MM.1S (cell line): Measurements from ENCODE around the gene KCNG4.

Experiments used
- DNase-seq: peaks from one replicate; pipeline ENCODE4 v3.0.0-alpha.2; 2015
- H2AFZ ChIP-seq: fragments of 300-600 bp; sonication (generic); 2 replicates; pipeline ENCODE4 v1.6.0; 2016; ENCODE audit warnings: antibody characterized with exemption, low read length
- H3F3A ChIP-seq: fragments of 300-600 bp; sonication (generic); 2 replicates; pipeline ENCODE4 v1.6.1; 2016; ENCODE audit warnings: mild to moderate bottlenecking, antibody characterized with exemption, low read length, moderate library complexity, mixed read lengths; ENCODE audit not compliant: insufficient read depth
- H3K27ac ChIP-seq: fragments of 300-600 bp; sonication (generic); 2 replicates; pipeline ENCODE4 v1.5.1; 2016; ENCODE audit warnings: mild to moderate bottlenecking, low read length
- H3K27me3 ChIP-seq: fragments of 300-600 bp; sonication (generic); replicated peaks from 2 replicates; pipeline ENCODE4 v1.6.0; 2016; ENCODE audit warnings: low read length; ENCODE audit not compliant: insufficient read depth
- H3K36me3 ChIP-seq: fragments of 300-600 bp; sonication (generic); replicated peaks from 2 replicates; pipeline ENCODE4 v1.6.1; 2016; ENCODE audit warnings: mild to moderate bottlenecking, low read length, mixed read lengths; ENCODE audit not compliant: insufficient read depth
- H3K4me1 ChIP-seq: fragments of 300-600 bp; sonication (generic); 2 replicates; pipeline ENCODE4 v1.6.1; 2016; ENCODE audit warnings: low read length, mixed read lengths
- H3K4me2 ChIP-seq: fragments of 300-600 bp; sonication (generic); 2 replicates; pipeline ENCODE4 v1.6.0; 2016; ENCODE audit warnings: low read depth, low read length
- H3K4me3 ChIP-seq: fragments of 300-600 bp; sonication (generic); 2 replicates; pipeline ENCODE4 v1.5.1; 2016; ENCODE audit warnings: low read length, mixed read lengths
- H3K79me2 ChIP-seq: fragments of 300-600 bp; sonication (generic); 2 replicates; pipeline ENCODE4 v1.6.1; 2016; ENCODE audit warnings: mixed run types, low read length, mixed read lengths
- H3K9ac ChIP-seq: fragments of 300-600 bp; sonication (generic); 2 replicates; pipeline ENCODE4 v1.6.1; 2016; ENCODE audit warnings: low read length, mixed read lengths
- H3K9me2 ChIP-seq: fragments of 300-600 bp; sonication (generic); replicated peaks from 2 replicates; pipeline ENCODE4 v1.6.1; 2016; ENCODE audit warnings: mild to moderate bottlenecking, low read length, mixed read lengths; ENCODE audit not compliant: insufficient read depth
- H3K9me3 ChIP-seq: fragments of 300-600 bp; sonication (generic); replicated peaks from 2 replicates; pipeline ENCODE4 v1.6.1; 2016; ENCODE audit warnings: mild to moderate bottlenecking, low read length, mixed read lengths; ENCODE audit not compliant: insufficient read depth
- H4K20me1 ChIP-seq: fragments of 300-600 bp; sonication (generic); 2 replicates; pipeline ENCODE4 v1.6.1; 2016; ENCODE audit warnings: mild to moderate bottlenecking, low read length, moderate library complexity, mixed read lengths; ENCODE audit not compliant: insufficient read depth
- CTCF ChIP-seq: fragments of 300-600 bp; sonication (generic); IDR thresholded peaks from 2 replicates; pipeline ENCODE4 v1.5.1; 2016; ENCODE audit warnings: antibody characterized with exemption, low read length, mixed read lengths
- EZH2 ChIP-seq: fragments of 300-600 bp; sonication (generic); optimal IDR thresholded peaks from 2 replicates; pipeline ENCODE3; 2017; ENCODE audit warnings: low read depth, mild to moderate bottlenecking, antibody characterized with exemption, low read length, mixed read lengths
- EZH2phosphoT487 ChIP-seq: fragments of 300-600 bp; sonication (generic); IDR thresholded peaks from 2 replicates; pipeline ENCODE4 v1.6.1; 2018; ENCODE audit warnings: antibody characterized with exemption, low read length

KCNG4 gene

GRCh38 chr16:84253173-84253572 is 13.4 kb upstream of the KCNG4 start:
- peaks cover 31% of the 10 kb centered on the region for H3K27me3 ChIP-seq
- H3F3A ChIP-seq: no peaks in the 10 kb centered on the region
- H3K4me2 ChIP-seq: no peak overlapping the region
- H3K79me2 ChIP-seq: no peaks in the 10 kb centered on the region
- no peaks in the 10 kb centered on the region for H3K9me2 ChIP-seq
- no peaks in the 10 kb centered on the region for H3K4me1 ChIP-seq
- H4K20me1 ChIP-seq: no peaks in the 10 kb centered on the region
- H3K4me3 ChIP-seq: no peak overlapping the region
- H2AFZ ChIP-seq: no peak overlapping the region
- H3K9me3 ChIP-seq: no peaks in the 10 kb centered on the region
- H3K9ac ChIP-seq: no peak overlapping the region
- no peak for DNase-seq
- no peaks in the 10 kb centered on the region for H3K36me3 ChIP-seq
- H3K27ac ChIP-seq: no peak overlapping the region
- TF ChIP-seq EZH2 (no peak), CTCF (no peak), EZH2phosphoT487 (no peak)

GRCh38 chr16:84252184-84252583 is 12.4 kb upstream of the KCNG4 start:
- Histone ChIP-seq H3K4me2 (no peak overlapping the region), H3K27me3 (peaks cover 31% of the 10 kb centered on the region), H3K36me3 (no peaks in the 10 kb centered on the region)

GRCh38 chr16:84247844-84248243 is 8.0 kb upstream of the KCNG4 start:
- no peak overlapping the region for H2AFZ ChIP-seq
- no peaks in the 10 kb centered on the region for H3K79me2 ChIP-seq
- no peaks in the 10 kb centered on the region for H3K9me3 ChIP-seq
- H3K36me3 ChIP-seq: no peaks in the 10 kb centered on the region
- no peak overlapping the region for H3K9ac ChIP-seq
- TF ChIP-seq CTCF (no peak), EZH2phosphoT487 (no peak), EZH2 (no peak)
- H3F3A ChIP-seq: no peaks in the 10 kb centered on the region
- no peak for DNase-seq
- H3K4me3 ChIP-seq: no peak overlapping the region
- no peak overlapping the region for H3K27ac ChIP-seq
- H3K27me3 ChIP-seq: peaks cover 24% of the 10 kb centered on the region
- no peaks in the 10 kb centered on the region for H3K4me1 ChIP-seq
- H4K20me1 ChIP-seq: no peaks in the 10 kb centered on the region
- H3K9me2 ChIP-seq: no peaks in the 10 kb centered on the region
- no peak overlapping the region for H3K4me2 ChIP-seq

More at GRCh38 chr16:84252184-84252583, 12.4 kb upstream of the KCNG4 start:
- Histone ChIP-seq H3K9me2 (no peaks in the 10 kb centered on the region), H3K9ac (no peak overlapping the region), H3F3A (no peaks in the 10 kb centered on the region), H3K9me3 (no peaks in the 10 kb centered on the region), H3K79me2 (no peaks in the 10 kb centered on the region), H3K4me3 (no peak overlapping the region), H2AFZ (no peak overlapping the region), H3K27ac (no peak overlapping the region), H4K20me1 (no peaks in the 10 kb centered on the region), H3K4me1 (no peaks in the 10 kb centered on the region)
- TF ChIP-seq EZH2phosphoT487 (no peak), CTCF (no peak), EZH2 (no peak)
- no peak for DNase-seq
